Parathyroid adenoma (tissue), 2 donors: ENCODE data around the gene STON2.

Experiments
- H2AFZ ChIP-seq: fragments of 300-600 bp; sonication (generic); one replicate; pipeline ENCODE4 v1.7.0; 2017; ENCODE audit warnings: antibody characterized with exemption, mild to moderate bottlenecking
- H3K27ac ChIP-seq: fragments of 300-600 bp; sonication (generic); one replicate; pipeline ENCODE4 v1.7.0; 2017
- H3K27me3 ChIP-seq: fragments of 300-600 bp; sonication (generic); one replicate; pipeline ENCODE4 v1.7.0; 2017; ENCODE audit warnings: low read length; ENCODE audit not compliant: control insufficient read depth, insufficient read depth
- H3K36me3 ChIP-seq: fragments of 300-600 bp; sonication (generic); one replicate; pipeline ENCODE4 v1.7.0; 2017; ENCODE audit warnings: low read length; ENCODE audit not compliant: control insufficient read depth, insufficient read depth
- H3K4me1 ChIP-seq: fragments of 300-600 bp; sonication (generic); one replicate; pipeline ENCODE4 v1.7.0; 2017; ENCODE audit warnings: control low read depth
- H3K4me2 ChIP-seq: fragments of 300-600 bp; sonication (generic); one replicate; pipeline ENCODE4 v1.7.0; 2017; ENCODE audit warnings: low read length
- H3K4me3 ChIP-seq: fragments of 300-600 bp; sonication (generic); one replicate; pipeline ENCODE4 v1.7.0; 2017; ENCODE audit warnings: low read depth, low read length
- H3K79me2 ChIP-seq: fragments of 300-600 bp; sonication (generic); one replicate; pipeline ENCODE4 v1.7.0; 2017; ENCODE audit warnings: control low read depth
- H3K9ac ChIP-seq: fragments of 300-600 bp; sonication (generic); one replicate; pipeline ENCODE4 v1.7.0; 2017; ENCODE audit warnings: mild to moderate bottlenecking
- H3K9me3 ChIP-seq: fragments of 300-600 bp; sonication (generic); one replicate; pipeline ENCODE4 v1.7.0; 2017; ENCODE audit warnings: low read length; ENCODE audit not compliant: control insufficient read depth
- TF ChIP-seq, protein P1 (sequence below): fragments of 300-600 bp; sonication (generic); IDR thresholded peaks from one replicate; pipeline ENCODE4 v1.7.0; 2017; ENCODE audit warnings: antibody characterized with exemption, mild to moderate bottlenecking
- donor health status: primary hyperparathyroidism.

The STON2 gene

DNA sequence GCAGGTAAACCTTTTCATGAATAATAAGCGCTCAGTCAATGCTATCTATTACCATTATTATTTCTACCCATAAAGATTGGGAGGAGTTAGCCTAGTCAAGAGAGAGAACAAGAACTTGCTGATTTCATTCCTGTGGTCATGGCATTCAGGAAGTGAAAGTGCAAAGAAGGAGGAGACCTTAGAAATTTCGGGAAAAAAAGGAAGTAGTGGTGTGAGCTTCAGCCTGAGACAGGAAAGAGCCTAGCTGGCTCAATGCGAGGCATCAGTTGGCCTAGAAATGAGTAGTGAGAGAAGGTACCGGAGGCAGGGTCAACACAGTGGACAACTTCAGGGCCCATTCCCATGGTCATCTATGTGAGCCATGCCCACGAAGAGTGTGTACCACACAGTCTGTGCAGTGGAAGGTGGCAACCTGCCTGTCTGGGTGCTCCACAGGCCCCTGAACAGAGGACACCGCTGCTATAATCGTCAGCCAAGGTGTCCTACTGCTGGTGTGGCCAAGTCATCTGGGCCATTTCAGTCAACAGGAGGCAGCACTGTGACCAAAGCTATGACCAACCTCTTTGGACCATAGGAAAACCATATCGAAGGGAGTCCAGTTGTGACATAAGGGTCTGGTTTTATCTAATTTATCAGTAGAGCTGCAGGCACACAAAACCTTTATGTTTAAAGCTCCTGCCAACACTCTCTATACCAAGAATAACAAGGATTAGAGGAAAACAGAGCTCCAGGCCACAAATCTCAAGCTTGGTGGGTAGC, 16.2 kb upstream of the STON2 start:
- no peak overlapping the region for H2AFZ ChIP-seq
- no peak overlapping the region for H3K9ac ChIP-seq
- TF ChIP-seq, protein P1, sequence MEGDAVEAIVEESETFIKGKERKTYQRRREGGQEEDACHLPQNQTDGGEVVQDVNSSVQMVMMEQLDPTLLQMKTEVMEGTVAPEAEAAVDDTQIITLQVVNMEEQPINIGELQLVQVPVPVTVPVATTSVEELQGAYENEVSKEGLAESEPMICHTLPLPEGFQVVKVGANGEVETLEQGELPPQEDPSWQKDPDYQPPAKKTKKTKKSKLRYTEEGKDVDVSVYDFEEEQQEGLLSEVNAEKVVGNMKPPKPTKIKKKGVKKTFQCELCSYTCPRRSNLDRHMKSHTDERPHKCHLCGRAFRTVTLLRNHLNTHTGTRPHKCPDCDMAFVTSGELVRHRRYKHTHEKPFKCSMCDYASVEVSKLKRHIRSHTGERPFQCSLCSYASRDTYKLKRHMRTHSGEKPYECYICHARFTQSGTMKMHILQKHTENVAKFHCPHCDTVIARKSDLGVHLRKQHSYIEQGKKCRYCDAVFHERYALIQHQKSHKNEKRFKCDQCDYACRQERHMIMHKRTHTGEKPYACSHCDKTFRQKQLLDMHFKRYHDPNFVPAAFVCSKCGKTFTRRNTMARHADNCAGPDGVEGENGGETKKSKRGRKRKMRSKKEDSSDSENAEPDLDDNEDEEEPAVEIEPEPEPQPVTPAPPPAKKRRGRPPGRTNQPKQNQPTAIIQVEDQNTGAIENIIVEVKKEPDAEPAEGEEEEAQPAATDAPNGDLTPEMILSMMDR, result no peak
- H3K27me3 ChIP-seq, result no peaks in the 10 kb centered on the region
- no peak overlapping the region for H3K27ac ChIP-seq
- H3K36me3 ChIP-seq, result no peaks in the 10 kb centered on the region
- no peaks in the 10 kb centered on the region for H3K79me2 ChIP-seq
- H3K4me3 ChIP-seq, result no peak overlapping the region
- no peaks in the 10 kb centered on the region for H3K9me3 ChIP-seq
- no peaks in the 10 kb centered on the region for H3K4me1 ChIP-seq
- no peak overlapping the region for H3K4me2 ChIP-seq

DNA sequence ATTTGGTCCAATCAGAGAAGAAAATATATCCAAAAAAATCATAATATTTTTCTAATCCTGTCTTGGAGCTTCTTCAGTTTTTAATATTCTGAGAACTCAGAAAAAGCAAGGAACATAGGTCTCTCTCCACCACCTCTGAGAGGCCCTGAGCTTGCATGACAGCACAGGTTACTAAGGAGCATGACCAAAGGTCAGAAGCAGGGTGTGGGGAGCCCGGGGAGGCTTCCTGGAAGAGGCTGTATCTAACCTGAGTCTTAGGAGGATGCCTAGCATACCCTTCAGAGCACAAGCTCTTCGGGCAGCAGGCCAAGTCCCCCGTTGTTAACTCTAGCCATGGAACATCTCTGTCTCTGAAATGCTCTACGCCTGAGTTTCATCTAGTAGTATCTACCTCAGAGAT, 15.7 kb upstream of the STON2 start:
- Histone ChIP-seq H3K79me2 (no peaks in the 10 kb centered on the region), H2AFZ (no peak overlapping the region), H3K36me3 (no peaks in the 10 kb centered on the region), H3K4me3 (no peak overlapping the region), H3K4me1 (no peaks in the 10 kb centered on the region), H3K9me3 (no peaks in the 10 kb centered on the region), H3K4me2 (no peak overlapping the region), H3K27me3 (no peaks in the 10 kb centered on the region), H3K9ac (no peak overlapping the region), H3K27ac (no peak overlapping the region)
- TF ChIP-seq, protein P1, result no peak

DNA sequence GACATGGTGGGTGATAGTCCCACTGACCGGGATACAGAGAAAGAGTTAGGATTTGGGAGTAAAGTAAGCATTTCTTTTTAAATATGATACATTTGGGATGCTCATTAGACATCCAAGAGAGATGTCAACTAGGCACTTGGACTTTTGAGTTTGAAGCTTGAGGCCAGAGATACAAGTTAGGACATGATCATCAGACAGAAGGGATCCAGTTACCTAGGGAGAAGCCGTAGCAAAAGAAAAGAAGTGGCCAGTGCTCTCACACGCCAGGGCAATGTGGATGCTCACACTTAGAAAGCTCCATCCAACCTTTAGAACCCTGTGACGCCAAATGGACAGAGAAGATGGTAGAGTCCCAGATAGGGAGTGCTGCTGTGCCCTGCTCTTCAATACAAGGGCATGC, 14.0 kb upstream of the STON2 start:
- Histone ChIP-seq H3K9me3 (no peaks in the 10 kb centered on the region), H2AFZ (no peak overlapping the region), H3K4me2 (no peak overlapping the region), H3K27me3 (no peaks in the 10 kb centered on the region), H3K79me2 (no peaks in the 10 kb centered on the region), H3K9ac (no peak overlapping the region), H3K27ac (no peak overlapping the region), H3K36me3 (no peaks in the 10 kb centered on the region), H3K4me3 (no peak overlapping the region), H3K4me1 (no peaks in the 10 kb centered on the region)
- TF ChIP-seq, protein P1, result no peak

DNA sequence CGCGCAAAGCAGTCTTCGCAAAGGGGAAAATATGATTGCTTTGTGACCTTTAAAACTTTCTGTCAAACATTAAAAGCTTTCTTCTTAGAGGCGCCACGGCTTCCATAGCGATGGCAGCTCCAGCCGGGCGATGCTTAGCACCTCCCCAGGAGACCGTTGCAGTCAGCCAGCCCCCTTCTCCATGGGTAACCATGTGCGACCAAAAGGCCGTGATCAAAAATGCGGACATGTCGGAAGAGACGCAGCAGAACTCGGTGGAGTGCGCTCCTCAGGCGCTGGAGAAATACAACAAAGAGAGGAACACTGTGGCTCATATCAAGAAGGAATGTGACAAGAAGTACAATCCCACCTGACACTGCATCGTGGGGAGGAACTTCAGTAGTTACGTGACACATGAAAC, 12.7 kb upstream of the STON2 start:
- TF ChIP-seq, protein P1, result no peak
- no peaks in the 10 kb centered on the region for H3K27me3 ChIP-seq
- no peaks in the 10 kb centered on the region for H3K4me1 ChIP-seq

DNA sequence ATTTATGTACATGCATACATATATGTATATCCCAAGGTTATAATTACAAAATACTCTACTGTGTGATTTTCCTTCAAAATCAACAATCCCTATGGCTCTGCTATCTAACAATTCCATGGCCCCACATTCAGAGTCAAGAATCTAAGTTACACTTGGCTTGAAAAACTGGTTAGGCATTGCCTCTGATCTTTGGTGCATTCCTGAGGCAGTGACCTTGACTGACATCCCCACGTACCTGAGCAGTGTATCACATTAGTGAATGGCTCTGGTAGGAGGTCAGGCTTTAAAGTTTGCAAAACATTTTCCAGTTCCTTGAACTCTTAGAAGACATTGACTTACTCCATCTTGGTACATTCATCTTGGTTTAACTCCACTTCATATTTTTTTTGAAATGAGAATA, 8.5 kb upstream of the STON2 start:
- no peak overlapping the region for H2AFZ ChIP-seq
- no peak overlapping the region for H3K4me2 ChIP-seq
- H3K27me3 ChIP-seq, result no peaks in the 10 kb centered on the region
- no peaks in the 10 kb centered on the region for H3K9me3 ChIP-seq
- H3K36me3 ChIP-seq, result no peaks in the 10 kb centered on the region
- no peak overlapping the region for H3K4me3 ChIP-seq
- H3K9ac ChIP-seq, result no peak overlapping the region
- TF ChIP-seq, protein P1, result no peak
- H3K4me1 ChIP-seq, result no peaks in the 10 kb centered on the region
- H3K27ac ChIP-seq, result no peak overlapping the region
- H3K79me2 ChIP-seq, result no peaks in the 10 kb centered on the region

More for the DNA sequence above, 12.7 kb upstream of the STON2 start:
- Histone ChIP-seq H3K9ac (no peak overlapping the region), H3K36me3 (no peaks in the 10 kb centered on the region), H3K4me3 (no peak overlapping the region), H3K4me2 (no peak overlapping the region), H3K27ac (no peak overlapping the region), H3K79me2 (no peaks in the 10 kb centered on the region), H3K9me3 (no peaks in the 10 kb centered on the region), H2AFZ (no peak overlapping the region)
